Loucy (cell line): ENCODE data around the gene NTN1.

ENCODE experiments used
- EZH2phosphoT487 ChIP-seq: fragments of 200-600 bp; IDR thresholded peaks from 2 replicates; pipeline ENCODE4 v1.6.1; 2018; ENCODE audit warnings: antibody characterized with exemption, mild to moderate bottlenecking, moderate library complexity, borderline replicate concordance
- TF ChIP-seq, protein P1 (sequence below): fragments of 200-600 bp; sonication (generic); conservative IDR thresholded peaks from 2 replicates; pipeline ENCODE4 v1.5.1; 2014; ENCODE audit warnings: mild to moderate bottlenecking, antibody characterized with exemption, low read length

GRCh38 chr17:8986295-8986694, 35.0 kb upstream of the NTN1 start:
- TF ChIP-seq, protein P1, sequence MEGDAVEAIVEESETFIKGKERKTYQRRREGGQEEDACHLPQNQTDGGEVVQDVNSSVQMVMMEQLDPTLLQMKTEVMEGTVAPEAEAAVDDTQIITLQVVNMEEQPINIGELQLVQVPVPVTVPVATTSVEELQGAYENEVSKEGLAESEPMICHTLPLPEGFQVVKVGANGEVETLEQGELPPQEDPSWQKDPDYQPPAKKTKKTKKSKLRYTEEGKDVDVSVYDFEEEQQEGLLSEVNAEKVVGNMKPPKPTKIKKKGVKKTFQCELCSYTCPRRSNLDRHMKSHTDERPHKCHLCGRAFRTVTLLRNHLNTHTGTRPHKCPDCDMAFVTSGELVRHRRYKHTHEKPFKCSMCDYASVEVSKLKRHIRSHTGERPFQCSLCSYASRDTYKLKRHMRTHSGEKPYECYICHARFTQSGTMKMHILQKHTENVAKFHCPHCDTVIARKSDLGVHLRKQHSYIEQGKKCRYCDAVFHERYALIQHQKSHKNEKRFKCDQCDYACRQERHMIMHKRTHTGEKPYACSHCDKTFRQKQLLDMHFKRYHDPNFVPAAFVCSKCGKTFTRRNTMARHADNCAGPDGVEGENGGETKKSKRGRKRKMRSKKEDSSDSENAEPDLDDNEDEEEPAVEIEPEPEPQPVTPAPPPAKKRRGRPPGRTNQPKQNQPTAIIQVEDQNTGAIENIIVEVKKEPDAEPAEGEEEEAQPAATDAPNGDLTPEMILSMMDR = peak; percentile 60
- TF ChIP-seq EZH2phosphoT487 = no peak
